Activated gamma-delta T cell treated with anti-CD3 and anti-CD28 coated beads, Interleukin-2, amount 50 U/mL, for 16 hours (primary cell): ENCODE measurements around the gene PAX8.

Source experiments
- DNase-seq: peaks from one replicate; pipeline ENCODE4 v3.0.0-alpha.2; 2020; ENCODE audit warnings: low read depth

PAX8 gene

GRCh38 chr2:113167115-113167932 is 111.4 kb downstream of the PAX8 start:
- no peak for DNase-seq

GRCh38 chr2:113166187-113166645 is 112.5 kb downstream of the PAX8 start:
- no peak for DNase-seq
